SJCRH30 (cell line): Measurements from ENCODE around the gene NRL. TPM values are rescaled to one million over a fixed set of nuclear protein-coding genes. Genes with fewer than 3 reads are reported as not detected.

ENCODE experiments used
- DNase-seq, 2 experiments: peaks; one replicate each; pipeline ENCODE4 v3.0.0-alpha.2; 2015 to 2020
- H3K27ac ChIP-seq: fragments of 250-450 bp; sonication (Bioruptor Pico); 2 replicates; pipeline ENCODE4 v1.5.1; 2020; ENCODE audit warnings: mild to moderate bottlenecking, moderate library complexity
- H3K27me3 ChIP-seq: fragments of 250-450 bp; sonication (Bioruptor Pico); 2 replicates; pipeline ENCODE4 v1.5.1; 2020; ENCODE audit warnings: mild to moderate bottlenecking, moderate library complexity
- H3K36me3 ChIP-seq: fragments of 250-450 bp; sonication (Bioruptor Pico); 2 replicates; pipeline ENCODE4 v1.5.1; 2020; ENCODE audit warnings: mild to moderate bottlenecking, moderate library complexity
- H3K4me1 ChIP-seq: fragments of 250-450 bp; sonication (Bioruptor Pico); 2 replicates; pipeline ENCODE4 v1.5.1; 2020; ENCODE audit warnings: mild to moderate bottlenecking, moderate library complexity
- H3K4me3 ChIP-seq: fragments of 250-450 bp; sonication (Bioruptor Pico); 2 replicates; pipeline ENCODE4 v1.5.1; 2020; ENCODE audit warnings: mild to moderate bottlenecking, moderate library complexity
- H3K9me3 ChIP-seq: fragments of 250-450 bp; sonication (Bioruptor Pico); replicated peaks from 2 replicates; pipeline ENCODE4 v1.5.1; 2020; ENCODE audit warnings: mild to moderate bottlenecking, moderate library complexity
- total RNA-seq: library from RNA; depleted of rRNA; stranded (reverse); fragments of >200 nt; shearing (Covaris generic); gene quantifications from 2 replicates; pipeline ENCODE4 v1.2.3, GENCODE V29; 2014

Gene NRL
- total RNA-seq, 1 experiment from 2014 or later: 4.4 TPM

DNA sequence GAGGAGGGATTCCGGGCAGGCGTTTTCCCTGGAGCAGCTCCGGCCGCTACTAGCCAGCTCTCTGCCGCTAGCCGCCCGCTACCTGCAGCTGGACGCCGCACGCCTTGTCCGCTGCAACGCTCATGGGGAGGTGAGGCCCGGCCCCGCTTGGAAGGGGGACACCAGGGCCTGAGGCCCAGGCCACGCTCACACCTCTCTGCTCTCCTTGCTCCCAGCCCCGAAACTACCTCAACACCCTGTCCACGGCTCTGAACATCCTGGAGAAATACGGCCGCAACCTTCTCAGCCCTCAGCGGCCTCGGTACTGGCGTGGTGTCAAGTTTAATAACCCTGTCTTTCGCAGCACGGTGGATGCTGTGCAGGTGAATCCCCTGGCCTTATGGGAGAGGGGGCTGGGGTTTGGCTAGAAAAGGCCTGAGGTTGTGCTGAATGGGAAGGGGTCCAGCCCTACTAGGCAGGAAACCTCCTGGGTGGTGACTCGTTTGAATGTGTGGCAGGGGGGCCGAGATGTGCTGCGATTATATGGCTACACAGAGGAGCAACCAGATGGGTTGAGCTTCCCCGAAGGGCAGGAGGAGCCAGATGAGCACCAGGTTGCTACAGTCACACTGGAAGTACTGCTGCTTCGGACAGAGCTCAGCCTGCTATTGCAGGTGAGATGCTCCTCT is 33.1 kb upstream of the NRL start:
- peaks cover 32% of the 10 kb centered on the region for H3K36me3 ChIP-seq
- H3K27ac ChIP-seq: peak overlapping the region; percentile 8; the same call in 1 of the 2 replicates
- peaks cover 3% of the 10 kb centered on the region; the same call in 1 of the 2 replicates for H3K4me1 ChIP-seq
- no peak for DNase-seq
- peak overlapping the region; percentile 87 for H3K4me3 ChIP-seq
- no peaks in the 10 kb centered on the region for H3K27me3 ChIP-seq
- no peaks in the 10 kb centered on the region for H3K9me3 ChIP-seq

GRCh38 chr14:24146978-24147760 is 32.4 kb upstream of the NRL start, which contains the start of gene RNF31:
Gene RNF31 (plus strand): TSS chr14:24147498. CDS start chr14:24147699, 201 bp downstream.
- H3K4me1 ChIP-seq: peaks cover 3% of the 10 kb centered on the region; the same call in 1 of the 2 replicates
- no peaks in the 10 kb centered on the region for H3K9me3 ChIP-seq
- H3K4me3 ChIP-seq: peak within 1 kb of the TSS; percentile 87
- H3K36me3 ChIP-seq: peaks cover 27% of the 10 kb centered on the region
- no peaks in the 10 kb centered on the region for H3K27me3 ChIP-seq
- H3K27ac ChIP-seq: peak within 1 kb of the TSS; percentile 62
- DNase-seq: peak; percentile 98 to 99

DNA sequence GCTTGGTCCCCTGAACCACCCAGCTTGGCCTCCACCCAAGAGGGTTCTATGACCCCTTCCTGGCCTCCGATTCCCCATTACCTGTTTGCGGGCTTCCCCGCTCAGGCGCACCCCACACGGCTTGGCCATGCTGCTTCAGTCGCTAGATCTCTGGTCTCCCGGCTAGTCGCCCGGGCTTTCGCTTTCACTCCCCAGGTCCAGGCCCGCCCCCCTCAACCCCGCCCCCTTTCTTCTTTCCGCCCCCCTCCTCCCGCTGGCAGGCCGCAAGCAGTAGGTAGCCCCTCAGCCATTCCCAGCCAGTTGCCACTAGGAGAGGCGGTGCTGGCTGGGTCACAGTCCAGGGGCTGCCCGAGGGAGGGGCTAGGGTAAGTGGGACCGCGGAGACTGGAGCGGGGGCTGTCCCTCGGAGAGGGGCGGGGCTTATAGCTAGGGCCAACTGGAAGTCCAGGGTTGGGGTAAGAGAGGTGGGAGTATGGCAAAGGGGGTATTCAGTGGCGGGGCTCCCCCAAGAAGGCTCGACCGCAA is 31.8 kb upstream of the NRL start, which contains the start of gene PSME2:
Gene PSME2 (minus strand): TSS at position 158 of the 525 bp plus-strand sequence. CDS start 29 bp downstream, at position 129.
- Histone ChIP-seq H3K4me1 (peaks cover 3% of the 10 kb centered on the region; the same call in 1 of the 2 replicates), H3K4me3 (peak within 1 kb of the TSS; percentile 87), H3K27ac (peak within 1 kb of the TSS; percentile 62), H3K36me3 (peaks cover 20% of the 10 kb centered on the region), H3K9me3 (no peaks in the 10 kb centered on the region), H3K27me3 (no peaks in the 10 kb centered on the region)
- DNase-seq: peak; percentile 99

DNA sequence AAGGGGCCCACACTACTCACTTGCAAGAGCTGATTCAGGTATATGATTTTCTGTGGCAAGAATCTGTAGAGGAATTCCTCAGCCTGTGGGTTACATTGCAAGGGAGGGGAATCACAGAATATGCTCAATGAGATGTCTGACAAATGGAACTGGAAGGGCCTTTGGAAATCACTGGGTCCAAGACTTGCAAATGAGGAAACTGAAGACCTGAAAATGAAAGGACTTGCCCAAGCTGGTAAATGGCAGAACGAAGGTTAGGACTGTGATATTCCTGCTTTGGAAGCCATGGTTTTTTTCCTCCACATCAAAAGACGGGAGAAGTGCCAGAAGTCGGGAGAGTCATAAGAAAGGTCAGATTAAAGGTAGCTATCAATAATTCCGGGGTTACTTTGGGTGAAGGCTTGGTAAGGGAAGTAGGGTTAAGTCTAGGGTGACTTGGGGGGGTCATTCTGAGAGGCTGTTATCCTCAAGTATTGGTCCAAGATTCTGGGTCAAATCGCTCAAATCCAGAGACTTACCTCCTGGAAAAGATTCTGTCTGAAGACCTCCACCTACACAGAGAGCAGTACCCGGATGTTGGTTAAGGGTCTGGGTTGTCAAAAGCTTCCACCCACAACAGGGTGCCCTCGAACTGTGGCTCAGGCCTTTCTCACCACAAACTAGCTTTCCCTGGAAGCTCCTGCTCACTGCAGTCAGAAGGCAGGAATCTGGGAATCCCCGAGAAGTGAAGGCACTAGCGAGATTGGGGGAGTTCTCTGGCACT is 31.1 kb upstream of the NRL start:
- Histone ChIP-seq H3K27ac (peak overlapping the region; percentile 56), H3K4me1 (peaks cover 3% of the 10 kb centered on the region; the same call in 1 of the 2 replicates), H3K4me3 (peak overlapping the region; percentile 87), H3K27me3 (no peaks in the 10 kb centered on the region), H3K36me3 (peaks cover 16% of the 10 kb centered on the region), H3K9me3 (no peaks in the 10 kb centered on the region)
- DNase-seq: no peak

DNA sequence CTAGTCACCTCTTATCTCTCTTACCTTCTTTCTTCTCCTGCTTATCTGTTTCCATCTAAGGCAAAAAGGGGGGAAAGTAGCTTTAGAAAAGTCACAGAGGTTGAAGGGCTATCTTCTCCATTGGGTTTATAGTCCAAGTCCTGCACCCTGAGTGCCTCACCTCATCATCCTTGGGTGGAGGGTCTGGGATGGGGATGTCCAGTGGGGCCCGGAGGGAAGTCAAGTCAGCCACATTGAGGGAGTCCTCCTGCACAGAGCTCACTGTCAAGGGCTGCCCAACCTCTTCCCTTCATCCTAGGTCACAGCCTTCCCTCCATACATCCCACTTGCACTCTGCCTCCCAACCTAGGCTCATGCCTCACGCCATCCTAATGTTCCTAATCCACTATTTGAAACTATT is 30.5 kb upstream of the NRL start:
- no peaks in the 10 kb centered on the region for H3K9me3 ChIP-seq
- no peak overlapping the region for H3K4me3 ChIP-seq
- peaks cover 9% of the 10 kb centered on the region for H3K36me3 ChIP-seq
- no peak for DNase-seq
- no peaks in the 10 kb centered on the region for H3K27me3 ChIP-seq
- H3K27ac ChIP-seq: no peak overlapping the region
- peaks cover 3% of the 10 kb centered on the region; the same call in 1 of the 2 replicates for H3K4me1 ChIP-seq

DNA sequence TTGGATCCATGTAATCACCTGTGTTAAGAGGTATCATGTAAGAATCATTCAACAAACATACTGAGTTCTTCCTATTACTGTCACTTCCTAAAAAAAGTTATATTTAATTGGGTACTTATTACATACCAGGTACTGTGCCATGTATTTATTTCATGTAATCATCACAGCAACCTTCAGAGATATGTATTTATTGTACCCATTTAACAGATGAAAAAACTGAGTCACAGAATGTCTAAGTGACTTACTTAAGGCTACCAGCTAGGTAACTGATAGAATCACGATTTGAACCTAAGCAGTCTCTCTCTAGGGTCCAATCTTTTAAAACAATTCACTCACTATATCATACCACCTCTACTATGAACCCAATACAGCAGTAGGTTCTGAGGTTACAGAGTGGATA is 29.7 kb upstream of the NRL start:
- no peaks in the 10 kb centered on the region for H3K9me3 ChIP-seq
- H3K36me3 ChIP-seq: peaks cover 7% of the 10 kb centered on the region
- H3K27ac ChIP-seq: no peak overlapping the region
- peaks cover 6% of the 10 kb centered on the region for H3K4me1 ChIP-seq
- no peak overlapping the region for H3K4me3 ChIP-seq
- no peak for DNase-seq
- no peaks in the 10 kb centered on the region for H3K27me3 ChIP-seq

DNA sequence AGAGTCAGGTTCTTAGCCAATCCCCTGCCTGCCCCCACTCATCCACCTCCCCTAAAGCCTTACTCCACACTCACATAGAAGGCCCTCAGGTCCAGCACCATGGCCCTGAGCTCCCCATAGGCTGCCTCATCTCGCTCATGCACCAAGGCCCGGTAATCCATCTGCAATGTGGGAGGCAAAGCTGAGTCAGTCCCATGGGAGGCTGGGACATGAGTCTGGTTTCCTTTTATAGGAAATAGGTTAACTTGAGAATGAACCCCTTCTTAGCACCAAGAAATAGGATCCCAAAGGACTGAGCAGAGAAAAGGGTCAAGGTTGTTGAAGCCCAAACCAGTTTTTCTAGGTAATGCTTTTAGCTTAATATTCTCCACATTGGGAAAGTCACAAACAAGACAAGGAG is 28.8 kb upstream of the NRL start:
- Histone ChIP-seq H3K27ac (no peak overlapping the region), H3K4me3 (no peak overlapping the region)

DNA sequence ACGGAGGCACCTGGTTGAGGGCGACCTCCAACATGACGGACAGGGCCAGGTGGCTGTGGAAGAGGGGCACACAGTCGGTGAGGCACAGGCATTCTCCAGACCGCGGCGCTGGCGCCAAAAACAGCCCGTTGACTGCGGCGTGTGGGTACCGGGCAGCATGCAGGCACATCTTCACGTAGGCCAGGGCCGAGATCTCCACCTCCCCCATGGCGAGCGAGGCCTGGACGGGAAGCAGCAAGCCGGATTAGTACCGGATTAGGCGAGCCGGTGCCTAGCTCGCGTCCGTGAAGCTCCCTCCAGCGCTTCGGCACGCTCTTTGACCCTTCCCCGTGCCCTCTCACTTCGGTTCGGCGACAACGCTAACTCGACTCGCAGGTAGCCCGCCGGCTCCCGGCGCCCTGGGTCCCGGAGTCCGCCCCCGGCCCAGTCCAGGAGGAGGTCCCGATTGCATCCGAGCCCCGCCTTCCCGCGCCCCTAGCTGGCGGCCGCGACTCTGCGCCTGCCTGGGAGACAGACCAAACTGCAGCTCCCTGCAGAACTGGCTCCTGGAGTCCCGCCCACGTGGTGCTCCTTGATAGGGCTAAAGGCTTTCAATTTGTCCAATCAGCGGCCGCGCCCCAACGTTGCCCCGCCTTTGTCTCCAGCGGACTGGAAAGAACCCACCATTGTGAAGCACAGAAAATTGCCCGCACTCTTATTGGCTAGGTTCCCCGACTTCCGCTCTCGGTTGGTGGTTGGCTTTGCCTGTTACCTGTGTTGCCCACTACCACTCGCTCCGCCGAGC is 26.5 kb upstream of the NRL start, which contains the start of gene EMC9:
Gene EMC9 (minus strand): TSS at position 495 of the 784 bp plus-strand sequence. CDS start 287 bp downstream, at position 208.
- DNase-seq: peak; percentile 100
- Histone ChIP-seq H3K27me3 (no peaks in the 10 kb centered on the region), H3K36me3 (peaks cover 29% of the 10 kb centered on the region), H3K9me3 (no peaks in the 10 kb centered on the region), H3K27ac (peak within 1 kb of the TSS; percentile 99), H3K4me3 (peak within 1 kb of the TSS; percentile 84), H3K4me1 (peaks cover 8% of the 10 kb centered on the region; the same call in 1 of the 2 replicates)

More for the DNA sequence above, 28.8 kb upstream of the NRL start:
- H3K36me3 ChIP-seq: peaks cover 15% of the 10 kb centered on the region
- DNase-seq: no peak
- no peaks in the 10 kb centered on the region for H3K27me3 ChIP-seq
- peaks cover 11% of the 10 kb centered on the region for H3K4me1 ChIP-seq
- no peaks in the 10 kb centered on the region for H3K9me3 ChIP-seq

DNA sequence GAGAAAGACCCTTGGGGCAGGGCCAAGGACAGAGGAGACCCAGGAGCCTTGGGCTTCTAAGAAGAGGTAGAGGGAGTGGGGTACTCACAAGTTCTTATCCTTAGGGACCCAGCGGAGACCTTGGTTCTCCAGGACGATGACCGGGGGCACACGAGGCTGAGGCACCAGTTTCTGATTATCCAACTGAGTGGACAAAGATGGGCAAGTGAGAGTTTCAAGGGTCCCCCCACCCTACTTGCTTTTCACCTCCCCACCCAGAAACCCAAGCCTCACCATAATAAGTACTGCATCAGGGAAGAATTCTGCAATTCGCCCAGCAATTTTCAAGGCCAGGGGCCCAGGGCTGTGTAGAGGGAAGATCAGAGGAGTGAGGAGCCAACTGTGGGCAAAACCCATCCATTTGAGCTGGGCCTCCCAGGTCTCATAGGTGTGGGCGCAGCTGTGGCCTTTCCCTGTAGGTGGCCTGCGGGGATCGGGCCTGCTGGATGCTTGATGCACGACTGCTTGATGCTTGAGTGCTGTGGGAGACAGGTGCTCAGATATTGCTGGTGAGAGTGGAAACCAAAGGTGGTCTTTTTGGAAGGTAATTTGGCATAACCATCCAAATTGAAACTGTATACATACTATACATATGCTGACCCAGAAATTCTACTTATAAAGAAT is 24.7 kb upstream of the NRL start:
- Histone ChIP-seq H3K4me1 (peaks cover 15% of the 10 kb centered on the region; the same call in 1 of the 2 replicates), H3K4me3 (peak overlapping the region; percentile 84), H3K27me3 (no peaks in the 10 kb centered on the region), H3K9me3 (no peaks in the 10 kb centered on the region), H3K27ac (no peak overlapping the region; the same call in 1 of the 2 replicates), H3K36me3 (peaks cover 30% of the 10 kb centered on the region)
- DNase-seq: peak in 1 of 2 experiments; percentile 31

GRCh38 chr14:24138396-24139271 is 23.9 kb upstream of the NRL start:
- H3K9me3 ChIP-seq: no peaks in the 10 kb centered on the region
- H3K27ac ChIP-seq: no peak overlapping the region
- H3K36me3 ChIP-seq: peaks cover 32% of the 10 kb centered on the region
- no peak for DNase-seq
- H3K4me1 ChIP-seq: peaks cover 15% of the 10 kb centered on the region; the same call in 1 of the 2 replicates
- H3K4me3 ChIP-seq: no peak overlapping the region
- no peaks in the 10 kb centered on the region for H3K27me3 ChIP-seq

GRCh38 chr14:24137529-24138395 is 23.0 kb upstream of the NRL start:
- no peak overlapping the region for H3K27ac ChIP-seq

More at GRCh38 chr14:24137529-24138395, 23.0 kb upstream of the NRL start:
- Histone ChIP-seq H3K36me3 (peaks cover 35% of the 10 kb centered on the region), H3K4me1 (peaks cover 19% of the 10 kb centered on the region; the same call in 1 of the 2 replicates), H3K27me3 (no peaks in the 10 kb centered on the region), H3K4me3 (no peak overlapping the region), H3K9me3 (no peaks in the 10 kb centered on the region)
- DNase-seq: no peak
